Kidney (tissue), 14 donors: ENCODE results near the gene CAPS2. TPM values are rescaled to one million over a fixed set of nuclear protein-coding genes. Genes with fewer than 3 reads are reported as not detected.

Source experiments
- DNase-seq, 5 donors: peaks; one replicate each; pipeline ENCODE4 v3.0.0-alpha.2; 2013 to 2020
- FAIRE-seq: peaks from 2 replicates; lab custom pipeline; 2012; peaks lifted over from hg19 to GRCh38; lab: Jason Lieb, UNC
- H3K27ac ChIP-seq, 2 donors: one replicate each; pipeline ENCODE4 v1.7.0; 2013; ENCODE audit warnings: low read depth in 2 of 2, low read length in 2 of 2, inconsistent platforms in 1 of 2
- H3K27me3 ChIP-seq: one replicate; pipeline ENCODE4 v1.7.1; 2013; ENCODE audit warnings: low read length, inconsistent platforms; ENCODE audit not compliant: control insufficient read depth, insufficient read depth
- H3K36me3 ChIP-seq, 3 donors: one replicate each; pipeline versions ENCODE4 v1.7.0 to v1.7.1; 2013; ENCODE audit warnings: low read length in 3 of 3, control low read depth in 1 of 3, inconsistent platforms in 1 of 3; ENCODE audit not compliant: insufficient read depth in 3 of 3, control insufficient read depth in 2 of 3
- H3K4me1 ChIP-seq, 3 donors: one replicate each; pipeline versions ENCODE4 v1.7.0 to v1.7.1; 2013; ENCODE audit warnings: low read length in 3 of 3, inconsistent platforms in 1 of 3, low read depth in 1 of 3; ENCODE audit not compliant: control insufficient read depth in 2 of 3, insufficient read depth in 2 of 3
- H3K4me3 ChIP-seq, 3 donors: one replicate each; pipeline versions ENCODE4 v1.7.0 to v1.8.1; 2013; ENCODE audit warnings: low read length in 3 of 3, control low read depth in 1 of 3, inconsistent platforms in 1 of 3
- H3K9ac ChIP-seq, 3 donors: one replicate each; pipeline versions ENCODE4 v1.7.0 to v1.7.1; 2013; ENCODE audit warnings: low read length in 3 of 3, control low read depth in 1 of 3, inconsistent platforms in 1 of 3
- H3K9me3 ChIP-seq, 3 donors: one replicate each; pipeline versions ENCODE4 v1.7.0 to v1.7.1; 2013; ENCODE audit warnings: low read length in 3 of 3, control low read depth in 1 of 3, inconsistent platforms in 1 of 3; ENCODE audit not compliant: control insufficient read depth in 2 of 3, insufficient read depth in 1 of 3
- intact Hi-C: fragments of 100-400 bp; cut with DNase I; formaldehyde crosslinking; loops from one replicate; pipeline ENCODE4 v1.11.1; 2022
- polyA plus RNA-seq: library from polyadenylated mRNA; stranded (reverse); fragments of 350-450 nt; fragmentation: Illumina TruSeq; extraction: RNeasy Lipid Tissue Mini Kit (QIAGEN cat#74804); gene quantifications from one replicate; pipeline ENCODE4 v1.2.3, GENCODE V29; 2014; ENCODE audit warnings: low read depth, low replicate concordance; ENCODE audit not compliant: insufficient read depth
- total RNA-seq: library from RNA; stranded (reverse); fragmentation: NEBNext Ultra II Directional; extraction: Animal tissue kit (Norgen Biotek cat#: 25700); gene quantifications from one replicate; pipeline ENCODE4 v1.2.1, GENCODE V29; 2021
- TF ChIP-seq, protein P1 (sequence below): IDR thresholded peaks from 3 replicates; pipeline ENCODE4 v1.5.1; 2012; ENCODE audit warnings: mild to moderate bottlenecking, moderate library complexity, borderline replicate concordance; ENCODE audit not compliant: insufficient read depth; ENCODE audit errors: extremely low read depth
- donor health status: control.
- donor health status: control.
- donor health status: control.
- donor health status: control.
- donor health status: control.
- donor health status: DM: yes; HTN: yes; CAD: no.
- donor health status: Normal renal cell carcinoma (clear cell type).

CAPS2 gene
- total and polyA plus RNA-seq, 2 donors from 2014 or later: 5.9 to 14.1 TPM

DNA sequence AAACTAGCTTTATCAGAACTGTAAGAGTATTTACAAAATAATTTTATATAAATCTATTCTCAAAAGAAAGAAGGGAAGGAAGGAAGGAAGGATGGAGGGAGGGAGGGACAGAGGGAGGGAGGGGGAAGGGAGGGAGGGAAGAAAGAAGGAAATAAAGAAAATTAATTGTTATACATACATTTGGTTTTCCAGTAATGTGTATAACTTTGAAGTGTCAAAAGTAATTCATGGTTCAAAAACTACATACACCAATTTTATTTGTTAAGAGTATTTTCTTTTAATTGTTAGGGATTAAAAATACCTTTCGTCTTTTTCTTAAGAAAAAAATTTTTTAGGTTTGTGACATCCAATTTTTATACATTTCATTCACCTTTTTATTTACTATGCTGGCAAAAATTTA lies 103.0 kb downstream of the CAPS2 start:
- TF ChIP-seq, protein P1, sequence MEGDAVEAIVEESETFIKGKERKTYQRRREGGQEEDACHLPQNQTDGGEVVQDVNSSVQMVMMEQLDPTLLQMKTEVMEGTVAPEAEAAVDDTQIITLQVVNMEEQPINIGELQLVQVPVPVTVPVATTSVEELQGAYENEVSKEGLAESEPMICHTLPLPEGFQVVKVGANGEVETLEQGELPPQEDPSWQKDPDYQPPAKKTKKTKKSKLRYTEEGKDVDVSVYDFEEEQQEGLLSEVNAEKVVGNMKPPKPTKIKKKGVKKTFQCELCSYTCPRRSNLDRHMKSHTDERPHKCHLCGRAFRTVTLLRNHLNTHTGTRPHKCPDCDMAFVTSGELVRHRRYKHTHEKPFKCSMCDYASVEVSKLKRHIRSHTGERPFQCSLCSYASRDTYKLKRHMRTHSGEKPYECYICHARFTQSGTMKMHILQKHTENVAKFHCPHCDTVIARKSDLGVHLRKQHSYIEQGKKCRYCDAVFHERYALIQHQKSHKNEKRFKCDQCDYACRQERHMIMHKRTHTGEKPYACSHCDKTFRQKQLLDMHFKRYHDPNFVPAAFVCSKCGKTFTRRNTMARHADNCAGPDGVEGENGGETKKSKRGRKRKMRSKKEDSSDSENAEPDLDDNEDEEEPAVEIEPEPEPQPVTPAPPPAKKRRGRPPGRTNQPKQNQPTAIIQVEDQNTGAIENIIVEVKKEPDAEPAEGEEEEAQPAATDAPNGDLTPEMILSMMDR: no peak
- no peak overlapping the region for H3K9ac ChIP-seq
- FAIRE-seq (no peak), DNase-seq (no peak)
- peaks cover 0 to 2% (median 0%) of the 10 kb centered on the region in 3 donors for H3K9me3 ChIP-seq
- no peaks in the 10 kb centered on the region for H3K4me1 ChIP-seq
- H3K4me3 ChIP-seq: no peak overlapping the region
- intact Hi-C loops: no loop called here
- no peaks in the 10 kb centered on the region for H3K36me3 ChIP-seq
- H3K27ac ChIP-seq: no peak overlapping the region
- H3K27me3 ChIP-seq: no peaks in the 10 kb centered on the region

Other genes with a start within 250 kb of the CAPS2 start
- gene KCNC2, start 120.5 kb downstream of the CAPS2 start, total RNA-seq: not detected
- not detected for gene KCNC2, start 120.5 kb downstream of the CAPS2 start, polyA plus RNA-seq
- not detected for gene GLIPR1L1, start 4.3 kb upstream of the CAPS2 start, total RNA-seq
- not detected for gene GLIPR1L1, start 4.3 kb upstream of the CAPS2 start, polyA plus RNA-seq
- gene GLIPR1L2, start 60.8 kb upstream of the CAPS2 start, total RNA-seq: 1.1 TPM
- gene GLIPR1L2, start 60.8 kb upstream of the CAPS2 start, polyA plus RNA-seq: 0.65 TPM
- gene GLIPR1, start 150.4 kb upstream of the CAPS2 start, total RNA-seq: 20.6 TPM
- gene GLIPR1, start 150.4 kb upstream of the CAPS2 start, polyA plus RNA-seq: 2.3 TPM
- 50.7 TPM for gene KRR1, start 181.3 kb upstream of the CAPS2 start, total RNA-seq
- 20.0 TPM for gene KRR1, start 181.3 kb upstream of the CAPS2 start, polyA plus RNA-seq